Lung (tissue), 12 donors: ENCODE measurements around the gene AK2. TPM values are rescaled to one million over a fixed set of nuclear protein-coding genes. Genes with fewer than 3 reads are reported as not detected.
A peak's percentile ranks its signal among the peaks of the same experiment; 100 is the strongest.

Experiments
- ATAC-seq: fragments of 200-7000 bp; cut with Tn5 transposase; one replicate; pipeline ENCODE4 v1.9.1; 2020; ENCODE audit warnings: moderate number of reproducible peaks; ENCODE audit not compliant: insufficient read depth, low FRiP score
- DNase-seq, 3 donors: peaks; one replicate each; pipeline ENCODE4 v3.0.0-alpha.2; 2013 to 2017
- H3K27ac ChIP-seq, 2 donors: one replicate each; pipeline ENCODE4 v1.5.1; 2013; ENCODE audit warnings: mild to moderate bottlenecking in 2 of 2, moderate library complexity in 2 of 2, control low read depth in 1 of 2, inconsistent platforms in 1 of 2, low read depth in 1 of 2, low read length in 1 of 2
- H3K27me3 ChIP-seq, 3 donors: one replicate each; pipeline ENCODE4 v1.5.1; 2013; ENCODE audit warnings: low read length in 2 of 3; ENCODE audit not compliant: control insufficient read depth in 3 of 3, insufficient read depth in 3 of 3
- H3K36me3 ChIP-seq, 4 donors: one replicate each; pipeline ENCODE4 v1.5.1; 2013; ENCODE audit warnings: low read length in 4 of 4, mild to moderate bottlenecking in 1 of 4, moderate library complexity in 1 of 4; ENCODE audit not compliant: control insufficient read depth in 4 of 4, insufficient read depth in 4 of 4
- H3K4me1 ChIP-seq, 5 donors: one replicate each; pipeline ENCODE4 v1.5.1; 2013; ENCODE audit warnings: low read length in 5 of 5, mild to moderate bottlenecking in 2 of 5, moderate library complexity in 1 of 5; ENCODE audit not compliant: control insufficient read depth in 5 of 5, insufficient read depth in 5 of 5
- H3K4me3 ChIP-seq: one replicate; pipeline ENCODE4 v1.5.1; 2013; ENCODE audit warnings: mild to moderate bottlenecking, control low read depth, moderate library complexity
- H3K9ac ChIP-seq, 2 donors: one replicate each; pipeline ENCODE4 v1.5.1; 2013; ENCODE audit warnings: low read length in 2 of 2, control low read depth in 1 of 2; ENCODE audit not compliant: insufficient read depth in 1 of 2
- H3K9me3 ChIP-seq, 4 donors: one replicate each; pipeline ENCODE4 v1.5.1; 2013; ENCODE audit warnings: low read length in 3 of 4, mild to moderate bottlenecking in 1 of 4, moderate library complexity in 1 of 4; ENCODE audit not compliant: control insufficient read depth in 4 of 4, insufficient read depth in 3 of 4
- CTCF ChIP-seq: IDR thresholded peaks from 2 replicates; pipeline ENCODE4 v1.5.1; 2012; ENCODE audit warnings: mild to moderate bottlenecking; ENCODE audit errors: control extremely low read depth, extremely low read depth
- WGBS, 2 donors: extraction: QIAGEN DNeasy Blood & Tissue Kit; methylation state at CpG; one replicate each; pipeline ENCODE4 v1.1.7; 2013; 5-methylcytosine and 5-hydroxymethylcytosine counted together
- polyA plus RNA-seq, 2 donors: library from polyadenylated mRNA; stranded (reverse); fragments of 200-250 nt; gene quantifications; one replicate each; pipeline ENCODE4 v1.2.1, GENCODE V29; 2013
- total RNA-seq, 2 donors: library from RNA; depleted of rRNA in 1 of 2; stranded (reverse); fragments of >200 nt in 1 of 2; gene quantifications; one replicate each; pipeline ENCODE4 v1.2.1, GENCODE V29; 2014 to 2021
- donor health status: control.
- donor health status: control.
- donor health status: Bipolar disorder and iron deficiency.
- donor health status: healthy.
- donor health status: DM: yes; HTN: yes; CAD: no.

AK2 gene
- total and polyA plus RNA-seq, 4 donors, result 86.8 to 127 (median 101) TPM

DNA sequence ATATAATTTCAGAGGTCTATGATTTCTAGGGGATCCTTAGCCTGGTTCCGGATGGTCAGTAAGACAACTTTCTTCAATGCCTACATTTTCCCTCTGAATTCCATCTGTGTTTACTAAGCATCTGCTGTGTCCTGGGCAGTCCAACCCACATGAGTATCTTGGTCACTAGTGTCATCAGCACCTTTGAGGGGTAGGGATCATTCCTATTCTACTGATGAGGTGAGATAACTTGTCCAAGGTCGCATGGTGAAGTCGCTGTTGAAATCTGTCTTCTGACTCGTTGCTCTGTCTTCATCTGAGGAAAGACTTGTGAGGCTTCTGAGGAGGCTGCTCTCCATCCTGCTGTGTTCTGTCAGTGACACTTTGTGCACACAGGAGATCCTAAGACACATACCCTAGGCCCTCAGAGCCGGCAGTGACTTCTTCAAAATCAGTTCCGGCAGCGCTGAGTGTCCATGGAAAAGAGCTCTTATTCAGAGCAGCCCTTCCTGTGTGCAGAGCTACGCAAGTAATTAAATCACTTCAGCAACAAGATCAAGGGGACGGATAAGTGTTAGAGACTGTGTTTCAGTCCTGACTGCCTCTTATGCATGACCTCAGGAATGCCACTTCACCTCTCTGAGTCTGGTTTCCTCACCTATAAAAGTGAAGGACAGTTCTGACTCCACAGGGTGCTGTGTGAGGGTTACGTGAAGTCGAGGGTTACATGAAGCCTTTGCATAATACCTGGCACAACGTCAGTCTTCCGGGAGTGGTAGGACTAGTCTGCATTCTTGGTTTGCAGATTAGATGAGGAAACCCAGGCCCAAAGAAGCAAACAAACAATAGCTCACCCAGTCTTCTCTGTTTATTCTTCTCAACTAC, 28.4 kb downstream of the AK2 start:
- peak; percentile 63 for ATAC-seq
- 53 to 55% methylated on average over 13 of the region's 13 CpGs for WGBS, 2 donors
- no peaks in the 10 kb centered on the region for H3K9me3 ChIP-seq
- H3K36me3 ChIP-seq, result peaks cover 14 to 18% (median 17%) of the 10 kb centered on the region in 4 donors
- no peak overlapping the region for H3K9ac ChIP-seq
- TF ChIP-seq CTCF, result no peak
- peak overlapping the region in 1 of 2 donors; percentile 37 for H3K27ac ChIP-seq
- peaks cover 11 to 50% (median 19%) of the 10 kb centered on the region in 5 donors for H3K4me1 ChIP-seq
- DNase-seq, result peak; percentile 43 to 76 (median 46)
- no peak overlapping the region for H3K4me3 ChIP-seq
- no peaks in the 10 kb centered on the region for H3K27me3 ChIP-seq

DNA sequence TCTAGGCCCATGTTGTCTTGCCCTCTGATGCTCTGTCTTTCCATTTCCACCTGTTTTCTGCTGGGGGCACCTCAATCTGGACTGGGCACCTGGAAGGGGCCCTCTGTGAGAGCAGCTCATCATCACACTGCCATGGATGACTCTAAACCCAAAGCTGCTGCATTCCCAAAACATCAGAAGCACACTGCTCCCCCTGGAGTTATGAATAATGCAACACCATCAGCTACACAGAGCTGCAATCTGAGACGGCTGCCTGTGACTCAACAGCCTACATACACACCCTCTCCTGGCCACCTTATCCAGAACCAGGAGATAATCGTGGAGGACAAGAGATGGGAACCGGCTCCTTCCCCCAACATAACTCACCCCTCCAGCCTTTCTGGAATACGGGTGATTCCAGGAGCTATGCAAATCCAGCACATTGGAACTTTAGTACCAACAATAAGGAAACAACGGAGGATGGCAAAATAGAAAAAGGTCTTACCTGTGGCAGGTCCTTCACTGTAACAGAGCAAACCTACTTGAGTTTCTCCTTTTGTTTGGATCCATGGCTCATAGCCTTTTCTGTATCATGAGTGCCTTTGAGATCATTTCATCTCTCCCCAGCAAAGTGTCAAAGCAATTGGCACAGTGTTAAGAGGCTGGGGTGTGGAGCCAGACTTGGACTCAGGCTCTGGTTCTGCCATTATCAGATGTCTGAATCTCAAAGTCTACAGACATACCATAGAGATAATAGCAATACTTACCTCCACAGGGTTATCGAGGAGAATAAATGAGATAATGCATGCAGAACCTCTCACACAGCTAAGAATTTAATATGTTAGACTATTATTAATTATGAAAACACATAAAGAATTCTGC, 29.3 kb downstream of the AK2 start:
- TF ChIP-seq CTCF, result peak; percentile 24
- H3K9me3 ChIP-seq, result no peaks in the 10 kb centered on the region
- peak; percentile 59 for ATAC-seq
- DNase-seq, result peak in 2 of 3 donors; percentile 53 to 54
- H3K9ac ChIP-seq, result no peak overlapping the region
- peaks cover 9 to 15% (median 10%) of the 10 kb centered on the region in 4 donors for H3K36me3 ChIP-seq
- peak overlapping the region; percentile 42 to 66 for H3K27ac ChIP-seq
- no peak overlapping the region for H3K4me3 ChIP-seq
- H3K27me3 ChIP-seq, result no peaks in the 10 kb centered on the region
- peaks cover 11 to 47% (median 19%) of the 10 kb centered on the region in 5 donors for H3K4me1 ChIP-seq
- WGBS, 2 donors, result 51 to 71% methylated on average over 6 of the region's 6 CpGs

- DNase-seq (peak in 2 of 3 donors; percentile 38 to 45), ATAC-seq (no peak)
- no peaks in the 10 kb centered on the region for H3K27me3 ChIP-seq
- no peak for TF ChIP-seq CTCF
- H3K9ac ChIP-seq, result no peak overlapping the region
- WGBS, 2 donors, result 61 to 77% methylated on average over 9 of the region's 9 CpGs
- H3K4me1 ChIP-seq, result peaks cover 6 to 38% (median 22%) of the 10 kb centered on the region in 5 donors
- H3K9me3 ChIP-seq, result no peaks in the 10 kb centered on the region
- no peak overlapping the region for H3K4me3 ChIP-seq
- peak overlapping the region in 1 of 2 donors; percentile 26 for H3K27ac ChIP-seq
- H3K36me3 ChIP-seq, result peaks cover 3 to 7% (median 7%) of the 10 kb centered on the region in 4 donors
These were observed 30.8 kb downstream of the AK2 start for GRCh38 chr1:33005838-33006421.
